Upper lobe of right lung (tissue), 1 donor: ENCODE results near the gene BAK1. TPM values are rescaled to one million over a fixed set of nuclear protein-coding genes. Genes with fewer than 3 reads are reported as not detected.

Source experiments
- ATAC-seq: fragments of 200-7000 bp; cut with Tn5 transposase; one replicate; pipeline ENCODE4 v1.9.1; 2020; ENCODE audit warnings: mild to moderate bottlenecking, moderate library complexity
- DNase-seq: peaks from one replicate; pipeline ENCODE4 v3.0.0-alpha.2; 2020
- H3K27ac ChIP-seq: fragments of 200-600 bp; one replicate; pipeline ENCODE4 v1.8.0; 2022
- H3K27me3 ChIP-seq: fragments of 200-600 bp; one replicate; pipeline ENCODE4 v1.8.0; 2022; ENCODE audit warnings: mild to moderate bottlenecking
- H3K36me3 ChIP-seq: fragments of 200-600 bp; one replicate; pipeline ENCODE4 v1.8.0; 2022
- H3K4me1 ChIP-seq: fragments of 200-600 bp; one replicate; pipeline ENCODE4 v1.8.0; 2022
- H3K4me3 ChIP-seq: fragments of 200-600 bp; one replicate; pipeline ENCODE4 v1.8.0; 2022; ENCODE audit warnings: mild to moderate bottlenecking
- H3K9me3 ChIP-seq: fragments of 200-600 bp; one replicate; pipeline ENCODE4 v1.8.0; 2022
- CTCF ChIP-seq: fragments of 200-600 bp; IDR thresholded peaks from one replicate; pipeline ENCODE4 v1.8.0; 2022; ENCODE audit warnings: antibody characterized with exemption
- intact Hi-C: fragments of 100-400 bp; cut with DNase I; formaldehyde crosslinking; loops from one replicate; pipeline ENCODE4 v1.11.0; 2022
- total RNA-seq: library from RNA; stranded (reverse); fragmentation: NEBNext Ultra II Directional; extraction: Animal tissue kit (Norgen Biotek cat#: 25700); gene quantifications from one replicate; pipeline ENCODE4 v1.2.1, GENCODE V29; 2021
- donor health status: DM: no; HTN: yes; CAD: no; lungs with severe emphysema.

Gene BAK1
- total RNA-seq, 1 donor from 2014 or later = 19.1 TPM

- peak overlapping the region; percentile 82 for H3K4me3 ChIP-seq
- peaks cover 8% of the 10 kb centered on the region for H3K36me3 ChIP-seq
- no peaks in the 10 kb centered on the region for H3K9me3 ChIP-seq
- no peaks in the 10 kb centered on the region for H3K27me3 ChIP-seq
- ATAC-seq = peak; percentile 41
- intact Hi-C loops = no loop called here
- H3K27ac ChIP-seq = peak overlapping the region; percentile 95
- no peak for TF ChIP-seq CTCF
- DNase-seq = peak; percentile 82
- peaks cover 42% of the 10 kb centered on the region for H3K4me1 ChIP-seq
Observed at GRCh38 chr6:33622456-33623431, 42.7 kb upstream of the BAK1 start.

- no peaks in the 10 kb centered on the region for H3K27me3 ChIP-seq
- peak; percentile 69 for ATAC-seq
- intact Hi-C loops = no loop called here
- H3K36me3 ChIP-seq = peaks cover 8% of the 10 kb centered on the region
- H3K4me3 ChIP-seq = peak overlapping the region; percentile 82
- peaks cover 38% of the 10 kb centered on the region for H3K4me1 ChIP-seq
- no peak for TF ChIP-seq CTCF
- H3K27ac ChIP-seq = peak overlapping the region; percentile 95
- DNase-seq = peak; percentile 88
- H3K9me3 ChIP-seq = no peaks in the 10 kb centered on the region
Observed at GRCh38 chr6:33621711-33622388, 41.8 kb upstream of the BAK1 start.

- ATAC-seq = peak; percentile 77
- intact Hi-C loops = no loop called here
- Histone ChIP-seq H3K36me3 (peaks cover 8% of the 10 kb centered on the region), H3K27me3 (no peaks in the 10 kb centered on the region), H3K9me3 (no peaks in the 10 kb centered on the region), H3K4me1 (peaks cover 35% of the 10 kb centered on the region), H3K27ac (peak within 1 kb of the TSS; percentile 95), H3K4me3 (peak within 1 kb of the TSS; percentile 82)
- peak; percentile 87 for DNase-seq
- TF ChIP-seq CTCF = no peak
Observed at GRCh38 chr6:33620856-33621710, 41.0 kb upstream of the BAK1 start, which contains the start of gene ITPR3. ITPR3 (plus strand) TSS chr6:33621322; CDS start chr6:33621603, 281 bp downstream.

GRCh38 chr6:33620158-33620855 is 40.2 kb upstream of the BAK1 start:
- no peaks in the 10 kb centered on the region for H3K27me3 ChIP-seq
- intact Hi-C loops = no loop called here
- ATAC-seq (peak; percentile 45), DNase-seq (peak; percentile 86)
- H3K4me1 ChIP-seq = peaks cover 35% of the 10 kb centered on the region
- no peak for TF ChIP-seq CTCF
- peak overlapping the region; percentile 82 for H3K4me3 ChIP-seq
- H3K27ac ChIP-seq = peak overlapping the region; percentile 95
- H3K9me3 ChIP-seq = no peaks in the 10 kb centered on the region
- peaks cover 8% of the 10 kb centered on the region for H3K36me3 ChIP-seq
